K562 (cell line): ENCODE data around the gene SEC14L2. TPM values are rescaled to one million over a fixed set of nuclear protein-coding genes. Genes with fewer than 3 reads are reported as not detected.

Experiments used
- ATAC-seq: fragments of 200-7000 bp; cut with Tn5 transposase; 3 replicates; pipeline ENCODE4 v1.9.1; 2020; ENCODE audit warnings: moderate library complexity
- BruUV-seq: library from RNA; stranded (reverse); fragments of 400-500 nt; replicated peaks from 2 replicates; lab custom pipeline; 2021; lab: Mats Ljungman, UMichigan
- CTCF ChIA-PET: fragments of 300-600 bp; formaldehyde crosslinking; extraction: SDS; loops from one replicate; lab custom pipeline; 2021; ENCODE audit warnings: low intra/inter-chr PET ratio; lab: Yijun Ruan, JAX
- POLR2A ChIA-PET: fragments of 300-600, 350-650 bp; sonication (Branson Sonifier 250); formaldehyde crosslinking; extraction: SDS; loops from one replicate; lab custom pipeline; 2021; ENCODE audit warnings: antibody characterized with exemption, inconsistent platforms; lab: Yijun Ruan, JAX
- DNase-seq, 4 experiments: peaks; one replicate each; pipeline versions ENCODE4 v3.0.0 to v3.0.0-alpha.2; 2011 to 2018; ENCODE audit warnings: low spot score in 3 of 4, mixed read lengths in 3 of 4; ENCODE audit errors: extremely low read depth in 1 of 4
- FAIRE-seq: peaks from 2 replicates; lab custom pipeline; 2011; peaks lifted over from hg19 to GRCh38; lab: Jason Lieb, UNC
- H2AFZ ChIP-seq: 2 replicates; pipeline ENCODE4 v1.6.0; 2011; ENCODE audit warnings: low read depth, low read length, control low read depth, inconsistent platforms
- H3K27ac ChIP-seq: fragments of 200-600 bp; 3 replicates; pipeline ENCODE4 v1.8.0; 2011; ENCODE audit warnings: low read depth, mild to moderate bottlenecking, control low read depth, inconsistent platforms, low read length, moderate library complexity, mixed read lengths; ENCODE audit errors: extremely low read depth
- H3K27me3 ChIP-seq, 2 experiments: fragments of 300-600 bp in 1 of 2; 2 replicates in 1 of 2; 3 replicates in 1 of 2; pipeline versions ENCODE4 v1.6.0 to v1.8.0; 2011; ENCODE audit warnings: inconsistent platforms in 2 of 2, low read length in 2 of 2, mild to moderate bottlenecking in 1 of 2, mixed read lengths in 1 of 2, moderate library complexity in 1 of 2; ENCODE audit not compliant: control insufficient read depth in 2 of 2, insufficient read depth in 2 of 2
- H3K36me3 ChIP-seq: fragments of 300-600 bp; 3 replicates; pipeline ENCODE4 v1.8.0; 2011; ENCODE audit warnings: mild to moderate bottlenecking, low read length, inconsistent platforms; ENCODE audit not compliant: control insufficient read depth, insufficient read depth
- H3K4me1 ChIP-seq, 2 experiments: fragments of 200-600 bp in 1 of 2; replicated peaks in 1 of 2; 2 replicates in 1 of 2; 3 replicates in 1 of 2; pipeline versions ENCODE4 v1.5.1 to v1.8.0; 2011; ENCODE audit warnings: inconsistent platforms in 2 of 2, low read length in 2 of 2, mild to moderate bottlenecking in 1 of 2, mixed read lengths in 1 of 2, moderate library complexity in 1 of 2; ENCODE audit not compliant: control insufficient read depth in 2 of 2, insufficient read depth in 2 of 2
- H3K4me2 ChIP-seq: 2 replicates; pipeline ENCODE4 v1.6.1; 2011; ENCODE audit warnings: low read length, control low read depth, inconsistent platforms, mixed read lengths; ENCODE audit not compliant: insufficient read depth
- H3K4me3 ChIP-seq: fragments of 200-600 bp; sonication (generic), shearing (Covaris generic); 2 replicates; pipeline ENCODE4 v1.5.1; 2016; ENCODE audit warnings: control low read depth, inconsistent platforms
- H3K79me2 ChIP-seq: fragments of 200-600 bp; 3 replicates; pipeline ENCODE4 v1.8.0; 2011; ENCODE audit warnings: low read length, inconsistent platforms; ENCODE audit not compliant: control insufficient read depth, insufficient read depth
- H3K9ac ChIP-seq, 2 experiments: 2 replicates each; pipeline versions ENCODE4 v1.6.0 to v1.6.1; 2011; ENCODE audit warnings: low read depth in 2 of 2, low read length in 2 of 2, control low read depth in 1 of 2, inconsistent platforms in 1 of 2, mild to moderate bottlenecking in 1 of 2, mixed read lengths in 1 of 2; ENCODE audit not compliant: insufficient read depth in 1 of 2
- H3K9me1 ChIP-seq: one replicate; pipeline ENCODE4 v1.6.0; 2011; ENCODE audit warnings: inconsistent platforms, mild to moderate bottlenecking, low read length, moderate library complexity; ENCODE audit not compliant: control insufficient read depth, insufficient read depth
- H3K9me3 ChIP-seq: replicated peaks from 2 replicates; pipeline ENCODE4 v1.5.1; 2011; ENCODE audit warnings: low read depth, low read length, inconsistent platforms; ENCODE audit not compliant: control insufficient read depth, insufficient read depth
- H4K20me1 ChIP-seq: replicated peaks from 2 replicates; pipeline ENCODE4 v1.6.1; 2011; ENCODE audit warnings: low read length, inconsistent platforms, mixed read lengths; ENCODE audit not compliant: control insufficient read depth, insufficient read depth
- LARP7 ChIP-seq: fragments of 450-650 bp; IDR thresholded peaks from 2 replicates; pipeline ENCODE4 v1.6.1; 2016
- MTA2 ChIP-seq: fragments of 450-650 bp; IDR thresholded peaks from 2 replicates; pipeline ENCODE4 v1.6.1; 2016; ENCODE audit warnings: low read depth
- PPARD ChIP-seq: fragments of 250-450 bp; sonication (Bioruptor Pico); IDR thresholded peaks from 2 replicates; pipeline ENCODE4 v1.8.0; 2022; ENCODE audit warnings: inconsistent platforms, mild to moderate bottlenecking, moderate library complexity
- SMARCE1 ChIP-seq: fragments of 450-650 bp; IDR thresholded peaks from 2 replicates; pipeline ENCODE4 v1.7.1; 2016; ENCODE audit warnings: mild to moderate bottlenecking
- ZNF561 ChIP-seq: fragments of 450-650 bp; formaldehyde crosslinking; conservative IDR thresholded peaks from 2 replicates; pipeline ENCODE4 v1.4.0; 2020; ENCODE audit warnings: mild to moderate bottlenecking, moderate library complexity
- WGBS: fragments of 100-300 bp; shearing (Covaris generic); methylation state at CpG from one replicate; pipeline ENCODE4 v1.1.6; 2016; ENCODE audit warnings: low coverage, mixed read lengths; ENCODE audit not compliant: insufficient coverage; ENCODE audit errors: missing lambda C conversion rate; 5-methylcytosine and 5-hydroxymethylcytosine counted together
- in situ Hi-C: fragments of 300-500 bp; cut with MboI; formaldehyde crosslinking; loops from 4 replicates; pipeline ENCODE4 v1.15.0; 2018; ENCODE audit warnings: inconsistent platforms, mixed read lengths
- intact Hi-C: fragments of 100-400 bp; cut with micrococcal nuclease; formaldehyde crosslinking; loops from 2 replicates; pipeline ENCODE4 v1.14.2; 2022
- polyA plus RNA-seq, 8 experiments: library from polyadenylated mRNA; depleted of rRNA in 4 of 8; stranded (reverse) in 5 of 8; unstranded in 3 of 8; fragments of >200 nt; fragmentation: Nextera tagmentation in 2 of 8; fragmentation: Illumina TruSeq in 1 of 8; extraction: Ambion mirVana in 2 of 8; extraction: Trizol in 1 of 8; gene quantifications; 2 replicates each; pipeline versions ENCODE4 v1.2.1 to v1.2.3, GENCODE V29; 2011 to 2014; ENCODE audit warnings: inconsistent platforms in 1 of 8, missing spikeins in 1 of 8
- total RNA-seq, 7 experiments: library from RNA; depleted of rRNA in 6 of 7; stranded (reverse); fragments of >200 nt in 6 of 7; fragmentation: Illumina TruSeq in 2 of 7; extraction: Trizol in 2 of 7; gene quantifications; 2 replicates each; pipeline versions ENCODE4 v1.2.1 to v1.2.3, GENCODE V29; 2011 to 2021; ENCODE audit warnings: low replicate concordance in 1 of 7
- TF ChIP-seq, protein P1 (sequence below), 2 experiments: fragments of 450-650 bp; IDR thresholded peaks; 2 replicates each; pipeline ENCODE4 v1.6.1; 2018; ENCODE audit warnings: mild to moderate bottlenecking in 2 of 2, low read depth in 1 of 2; ENCODE audit not compliant: partially characterized antibody in 2 of 2
- TF ChIP-seq, protein P2 (sequence below): fragments of 250-450 bp; sonication (Bioruptor Pico); IDR thresholded peaks from 2 replicates; pipeline ENCODE4 v1.5.0; 2021; ENCODE audit warnings: mild to moderate bottlenecking, moderate library complexity
- TF ChIP-seq, protein P3 (sequence below): fragments of 250-450 bp; sonication (Bioruptor Pico); IDR thresholded peaks from 2 replicates; pipeline ENCODE4 v1.8.0; 2021; ENCODE audit warnings: moderate library complexity, mild to moderate bottlenecking, inconsistent platforms

The SEC14L2 gene
- total and polyA plus RNA-seq, 9 of the 15 experiments (the other 6 are each of a cell fraction or from before 2014, with no cell fraction given) = 0.03 to 0.17 (median 0.10) TPM

- peak within 1 kb of the TSS in 1 of 2 experiments; percentile 58; a peak in 2 of 4 replicates for H3K9ac ChIP-seq
- DNase-seq (no peak), FAIRE-seq (no peak), ATAC-seq (no peak)
- 3% methylated on average over 12 of the region's 13 CpGs for WGBS
- no peak within 1 kb of the TSS for H2AFZ ChIP-seq
- no peak within 1 kb of the TSS for H3K27ac ChIP-seq
- CTCF ChIA-PET = no interaction called here
- no peak within 1 kb of the TSS for H3K4me3 ChIP-seq
- BruUV-seq = no TSS peak
- no peak within 1 kb of the TSS for H3K4me2 ChIP-seq
- intact Hi-C loops = no loop called here
- H3K9me3 ChIP-seq = no peaks in the 10 kb centered on the region
- peaks cover 2 to 32% of the 10 kb centered on the region in 2 experiments; a peak in 4 of 5 replicates for H3K27me3 ChIP-seq
- in situ Hi-C loops = no loop called here
- H3K36me3 ChIP-seq = no peaks in the 10 kb centered on the region
- no peaks in the 10 kb centered on the region for H3K9me1 ChIP-seq
- POLR2A ChIA-PET = no interaction called here
- no peaks in the 10 kb centered on the region for H3K79me2 ChIP-seq
- H4K20me1 ChIP-seq = no peaks in the 10 kb centered on the region
- H3K4me1 ChIP-seq = peaks cover 0 to 6% of the 10 kb centered on the region in 2 experiments; a peak in 2 of 5 replicates
- TF ChIP-seq SMARCE1 (no peak), ZNF561 (no peak), MTA2 (no peak), LARP7 (no peak), PPARD (CRISPR knock-in tag) (no peak)
- TF ChIP-seq, protein P1, sequence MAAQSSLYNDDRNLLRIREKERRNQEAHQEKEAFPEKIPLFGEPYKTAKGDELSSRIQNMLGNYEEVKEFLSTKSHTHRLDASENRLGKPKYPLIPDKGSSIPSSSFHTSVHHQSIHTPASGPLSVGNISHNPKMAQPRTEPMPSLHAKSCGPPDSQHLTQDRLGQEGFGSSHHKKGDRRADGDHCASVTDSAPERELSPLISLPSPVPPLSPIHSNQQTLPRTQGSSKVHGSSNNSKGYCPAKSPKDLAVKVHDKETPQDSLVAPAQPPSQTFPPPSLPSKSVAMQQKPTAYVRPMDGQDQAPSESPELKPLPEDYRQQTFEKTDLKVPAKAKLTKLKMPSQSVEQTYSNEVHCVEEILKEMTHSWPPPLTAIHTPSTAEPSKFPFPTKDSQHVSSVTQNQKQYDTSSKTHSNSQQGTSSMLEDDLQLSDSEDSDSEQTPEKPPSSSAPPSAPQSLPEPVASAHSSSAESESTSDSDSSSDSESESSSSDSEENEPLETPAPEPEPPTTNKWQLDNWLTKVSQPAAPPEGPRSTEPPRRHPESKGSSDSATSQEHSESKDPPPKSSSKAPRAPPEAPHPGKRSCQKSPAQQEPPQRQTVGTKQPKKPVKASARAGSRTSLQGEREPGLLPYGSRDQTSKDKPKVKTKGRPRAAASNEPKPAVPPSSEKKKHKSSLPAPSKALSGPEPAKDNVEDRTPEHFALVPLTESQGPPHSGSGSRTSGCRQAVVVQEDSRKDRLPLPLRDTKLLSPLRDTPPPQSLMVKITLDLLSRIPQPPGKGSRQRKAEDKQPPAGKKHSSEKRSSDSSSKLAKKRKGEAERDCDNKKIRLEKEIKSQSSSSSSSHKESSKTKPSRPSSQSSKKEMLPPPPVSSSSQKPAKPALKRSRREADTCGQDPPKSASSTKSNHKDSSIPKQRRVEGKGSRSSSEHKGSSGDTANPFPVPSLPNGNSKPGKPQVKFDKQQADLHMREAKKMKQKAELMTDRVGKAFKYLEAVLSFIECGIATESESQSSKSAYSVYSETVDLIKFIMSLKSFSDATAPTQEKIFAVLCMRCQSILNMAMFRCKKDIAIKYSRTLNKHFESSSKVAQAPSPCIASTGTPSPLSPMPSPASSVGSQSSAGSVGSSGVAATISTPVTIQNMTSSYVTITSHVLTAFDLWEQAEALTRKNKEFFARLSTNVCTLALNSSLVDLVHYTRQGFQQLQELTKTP (IDR thresholded peaks at IDR 0.05; ENCODE audit: low read depth in 1 of 2, partially characterized antibody in 2 of 2) = no peak
- TF ChIP-seq, protein P2, sequence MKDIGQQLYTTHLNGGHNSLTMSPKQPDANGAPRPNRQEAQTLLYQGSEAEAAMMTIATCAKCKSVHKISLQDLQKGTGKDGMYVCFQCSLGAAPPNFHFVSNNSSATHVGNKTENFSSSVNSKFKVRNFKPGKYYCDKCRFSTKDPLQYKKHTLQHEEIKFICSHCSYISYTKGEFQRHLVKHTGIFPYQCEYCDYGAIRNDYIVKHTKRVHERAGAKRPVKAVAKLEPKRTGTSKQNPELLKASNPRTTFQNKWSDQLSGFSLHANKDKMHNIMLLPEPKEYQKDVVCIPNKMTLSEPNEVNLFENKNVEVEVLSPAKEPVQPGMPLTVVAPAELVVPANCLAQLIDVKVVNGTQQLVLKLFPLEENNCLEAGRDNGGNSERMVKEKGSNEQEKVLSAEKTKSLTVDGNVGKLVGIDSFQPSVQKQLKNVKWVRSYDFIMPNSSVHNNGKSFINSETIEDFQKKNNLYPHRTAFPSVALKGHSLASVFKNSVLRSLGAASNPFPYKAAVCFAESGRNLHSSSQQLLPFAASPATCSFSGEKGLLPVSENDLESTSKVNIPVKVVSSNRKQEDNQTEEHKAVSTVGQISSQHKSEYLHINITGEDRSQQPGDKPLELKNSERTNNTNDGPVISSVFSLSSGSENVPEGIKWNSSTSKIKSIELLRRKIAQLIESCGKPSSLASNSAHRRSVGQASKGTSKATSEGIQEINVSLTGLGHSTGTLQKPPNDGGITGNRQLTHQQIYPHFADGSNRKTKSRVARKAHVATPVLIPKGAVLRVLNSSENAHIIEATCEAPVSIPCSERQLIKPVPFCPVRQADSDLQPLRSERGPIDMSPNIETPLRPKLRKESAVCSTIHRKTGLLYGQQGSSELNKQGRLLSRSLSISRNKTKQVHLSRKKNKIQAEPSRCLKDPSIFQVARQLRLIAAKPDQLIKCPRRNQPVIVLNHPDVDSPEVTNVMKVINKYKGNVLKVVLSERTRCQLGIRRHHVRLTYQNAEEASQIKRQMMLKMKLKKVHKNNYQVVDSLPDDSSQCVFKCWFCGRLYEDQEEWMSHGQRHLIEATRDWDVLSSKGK (CRISPR knock-in tag) = no peak
- TF ChIP-seq, protein P3, sequence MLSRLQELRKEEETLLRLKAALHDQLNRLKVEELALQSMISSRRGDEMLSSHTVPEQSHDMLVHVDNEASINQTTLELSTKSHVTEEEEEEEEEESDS = no peak
These were observed 74.9 kb downstream of the SEC14L2 start, which contains the start of gene SEC14L3 for GRCh38 chr22:30471616-30472318. TSS of gene SEC14L3 (minus strand) at chr22:30472017. CDS start at chr22:30471958, 59 bp downstream.
